Stimulated activated CD8-positive, alpha-beta memory T cell treated with anti-CD3 and anti-CD28 coated beads, Interleukin-4, amount 100 ng/mL, for 1 hour (primary cell): ENCODE data around the gene PEX11B.

ENCODE experiments used
- DNase-seq, 2 donors: peaks; one replicate each; pipeline ENCODE4 v3.0.0-alpha.2; 2020; ENCODE audit warnings: low read depth in 2 of 2, low spot score in 1 of 2

PEX11B gene

GRCh38 chr1:145908653-145909052, 9.9 kb downstream of the PEX11B start:
- no peak for DNase-seq

GRCh38 chr1:145906954-145907753, 11.4 kb downstream of the PEX11B start:
- DNase-seq: no peak

GRCh38 chr1:145901312-145902021, 17.1 kb downstream of the PEX11B start:
- DNase-seq: no peak

- DNase-seq: no peak
Observed at GRCh38 chr1:145898756-145899155, 19.8 kb downstream of the PEX11B start.

- DNase-seq: no peak
Observed at GRCh38 chr1:145897969-145898368, 20.5 kb downstream of the PEX11B start.

- no peak for DNase-seq
Observed at GRCh38 chr1:145895471-145895870, 23.0 kb downstream of the PEX11B start.

GRCh38 chr1:145893306-145894055, 25.0 kb downstream of the PEX11B start:
- no peak for DNase-seq

- no peak for DNase-seq
Observed at GRCh38 chr1:145892486-145893087, 25.9 kb downstream of the PEX11B start.

- DNase-seq: peak; percentile 11 to 25
Observed at GRCh38 chr1:145891587-145892485, 26.7 kb downstream of the PEX11B start.

- no peak for DNase-seq
Observed at GRCh38 chr1:145891143-145891542, 27.4 kb downstream of the PEX11B start.

GRCh38 chr1:145889722-145890121, 28.8 kb downstream of the PEX11B start:
- no peak for DNase-seq

GRCh38 chr1:145887631-145888030, 30.9 kb downstream of the PEX11B start:
- DNase-seq: no peak

- DNase-seq: no peak
Observed at GRCh38 chr1:145886816-145887215, 31.7 kb downstream of the PEX11B start.

GRCh38 chr1:145886390-145886789, 32.1 kb downstream of the PEX11B start:
- no peak for DNase-seq

GRCh38 chr1:145885738-145886287, 32.7 kb downstream of the PEX11B start, which contains the start of gene ANKRD35:
ANKRD35 (minus strand) TSS chr1:145885866; CDS start chr1:145885758, 108 bp downstream.
- DNase-seq: peak; percentile 51 to 72

GRCh38 chr1:145884675-145885074, 33.8 kb downstream of the PEX11B start:
- DNase-seq: no peak

- DNase-seq: no peak
Observed at GRCh38 chr1:145879775-145880174, 38.7 kb downstream of the PEX11B start.

- no peak for DNase-seq
Observed at GRCh38 chr1:145878724-145879123, 39.8 kb downstream of the PEX11B start.

- DNase-seq: no peak
Observed at GRCh38 chr1:145877923-145878486, 40.5 kb downstream of the PEX11B start.

- no peak for DNase-seq
Observed at GRCh38 chr1:145874646-145875045, 43.9 kb downstream of the PEX11B start.
